Breast epithelium (tissue), 3 donors: ENCODE measurements around the gene TIMM23B.
"Not testable (repeated sequence)": the region's sequence is repeated elsewhere in the genome, so short reads cannot be mapped to it uniquely, and the experiment has no call there.

Experiments used
- CTCF ChIP-seq, 3 donors: fragments of 450-650 bp; IDR thresholded peaks; one replicate each; pipeline ENCODE4 v1.5.1; 2016 to 2017; ENCODE audit warnings: antibody characterized with exemption in 3 of 3, mild to moderate bottlenecking in 3 of 3, moderate library complexity in 3 of 3
- POLR2A ChIP-seq: fragments of 450-650 bp; IDR thresholded peaks from one replicate; pipeline ENCODE4 v1.6.1; 2016; ENCODE audit warnings: antibody characterized with exemption, mild to moderate bottlenecking, moderate library complexity
- POLR2AphosphoS5 ChIP-seq, 3 donors: sonication (generic); formaldehyde crosslinking; IDR thresholded peaks; one replicate each; pipeline ENCODE4 v1.6.1; 2017; ENCODE audit warnings: antibody characterized with exemption in 3 of 3

DNA sequence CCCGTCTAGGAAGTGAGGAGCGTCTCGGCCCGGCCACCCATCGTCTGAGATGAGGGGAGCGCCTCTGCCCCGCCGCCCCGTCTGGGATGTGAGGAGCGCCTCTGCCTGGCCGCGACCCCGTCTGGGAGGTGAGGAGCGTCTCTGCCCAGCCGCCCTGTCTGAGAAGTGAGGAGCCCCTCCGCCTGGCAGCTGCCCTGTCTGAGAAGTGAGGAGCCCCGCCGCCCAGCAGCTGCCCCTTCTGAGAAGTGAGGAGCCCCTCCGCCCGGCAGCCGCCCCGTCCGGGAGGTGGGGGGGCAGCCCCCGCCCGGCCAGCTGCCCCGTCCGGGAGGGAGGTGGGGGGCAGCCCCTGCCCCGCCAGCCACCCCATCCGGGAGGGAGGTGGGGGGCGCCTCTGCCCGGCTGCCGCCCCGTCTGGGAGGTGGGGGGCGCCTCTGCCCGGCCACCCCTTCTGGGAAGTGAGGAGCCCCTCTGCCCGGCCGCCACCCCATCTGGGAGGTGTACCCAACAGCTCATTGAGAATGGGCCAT is 28.5 kb downstream of the TIMM23B start:
- not testable (repeated sequence) for TF ChIP-seq CTCF (IDR thresholded peaks at IDR 0.05); POLR2AphosphoS5 (IDR thresholded peaks at IDR 0.05); POLR2A
